Melanocyte of skin (primary cell): ENCODE measurements around the gene SLC38A10. TPM values are rescaled to one million over a fixed set of nuclear protein-coding genes. Genes with fewer than 3 reads are reported as not detected.

Source experiments
- total RNA-seq, 2 donors: library from RNA; depleted of rRNA; stranded (reverse); fragments of >200 nt; gene quantifications; 2 replicates each; pipeline ENCODE4 v1.2.3, GENCODE V29; 2012

Gene SLC38A10
- 10 to 100 TPM; 59.9 to 78.8 TPM for total RNA-seq

DNA sequence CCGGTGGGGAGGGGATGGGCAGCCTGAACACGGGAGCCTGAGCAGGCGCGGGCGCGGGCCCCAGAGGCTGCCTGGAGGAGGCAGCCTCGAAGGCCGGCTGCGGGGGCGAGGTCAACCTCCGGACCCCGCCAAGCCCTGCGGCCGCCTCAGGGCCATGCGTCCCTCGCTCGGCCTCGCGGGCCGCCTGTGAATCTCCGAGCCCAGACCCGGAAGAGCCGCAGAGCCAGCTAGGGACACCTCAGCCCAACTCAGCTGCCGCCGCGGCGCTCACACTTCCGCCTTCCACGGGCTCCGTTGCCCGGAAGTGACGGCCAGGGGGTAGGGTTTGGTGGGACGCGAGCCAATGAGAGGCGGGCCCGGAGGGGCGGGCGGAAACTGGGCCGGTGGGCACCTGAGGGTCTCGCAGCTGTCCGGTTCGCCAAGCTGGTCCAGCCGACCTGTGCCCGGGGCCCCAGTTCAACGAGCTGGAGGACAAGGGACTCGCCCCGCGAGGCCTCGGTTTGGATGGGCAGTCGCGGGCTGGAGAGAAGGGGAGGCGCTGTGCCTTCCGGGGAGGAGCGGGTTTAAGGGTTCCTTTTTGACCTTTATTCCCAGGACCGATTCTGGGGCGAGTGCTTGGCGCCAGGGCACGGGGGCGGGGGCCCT lies at the start of gene SLC38A10:
SLC38A10 (minus strand) TSS at position 277 of the 645 bp plus-strand sequence. CDS start 386 bp downstream, outside the sequence.

DNA sequence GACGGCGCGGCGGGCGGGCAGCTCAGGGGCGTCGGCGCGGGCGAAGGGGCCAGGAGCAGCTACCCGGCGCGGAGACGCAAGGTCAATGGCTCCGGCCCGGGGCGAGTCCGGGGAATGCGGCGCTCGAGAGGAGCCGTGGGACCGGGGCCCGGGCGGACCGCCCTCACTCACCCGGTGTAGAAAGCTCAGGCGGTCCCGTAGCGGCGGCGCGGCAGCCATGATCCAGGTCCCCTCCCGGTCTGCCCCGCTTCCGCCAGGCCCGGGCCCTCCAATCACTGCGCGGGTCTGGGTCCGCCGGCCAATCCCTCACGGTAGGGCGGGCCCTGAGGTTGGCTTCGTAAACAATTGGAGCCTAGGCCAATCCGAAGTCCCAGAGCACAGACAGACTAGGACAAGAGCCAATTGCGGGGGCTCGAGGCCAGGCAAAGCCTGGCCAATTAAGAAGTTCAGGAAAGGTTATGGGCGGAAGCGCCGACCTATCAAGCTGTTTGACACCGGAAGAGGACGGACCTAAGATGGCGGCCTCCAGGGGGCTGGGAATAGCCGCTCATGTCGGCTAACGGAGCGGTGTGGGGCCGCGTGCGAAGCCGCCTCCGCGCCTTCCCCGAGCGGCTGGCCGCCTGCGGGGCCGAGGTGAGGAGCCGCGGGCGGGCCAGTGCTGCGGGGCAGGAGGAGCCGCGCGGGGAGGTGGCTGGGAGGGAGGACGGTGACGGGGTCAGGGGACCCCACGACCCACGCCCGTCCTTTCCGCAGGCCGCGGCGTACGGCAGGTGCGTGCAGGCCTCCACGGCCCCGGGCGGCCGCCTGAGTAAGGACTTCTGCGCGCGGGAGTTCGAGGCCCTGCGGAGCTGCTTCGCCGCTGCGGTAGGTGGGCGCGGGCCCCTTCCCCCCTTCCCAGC lies 56.0 kb downstream of the SLC38A10 start, which contains the start of the genes NDUFAF8 and TEPSIN:
NDUFAF8 (plus strand) TSS at position 504 of the 899 bp plus-strand sequence; CDS start at position 550, 46 bp downstream.
TEPSIN (minus strand) TSS at position 241 of the 899 bp plus-strand sequence; CDS start at position 219, 22 bp downstream.

GRCh38 chr17:81222906-81223761 lies 72.0 kb downstream of the SLC38A10 start, which contains the start of gene CEP131:
CEP131 (minus strand) TSS chr17:81222965; CDS start chr17:81220056, 2,909 bp downstream.

Other genes starting within 250 kb of the SLC38A10 start
- under 1 TPM in 1 of 2 donors, not detected in 1; under 0.01 TPM for gene PVALEF, start 129.8 kb downstream of the SLC38A10 start, total RNA-seq
- gene AATK, start 129.1 kb downstream of the SLC38A10 start, total RNA-seq, result 10 to 100 TPM; 16.0 to 50.6 TPM
- 10 to 100 TPM in 1 of 2 donors, 1 to 10 TPM in 1; 6.5 to 17.6 TPM for gene CEP131, start 72.3 kb downstream of the SLC38A10 start, total RNA-seq
- gene TEPSIN, start 56.3 kb downstream of the SLC38A10 start, total RNA-seq, result 10 to 100 TPM; 15.0 to 32.3 TPM
- 10 to 100 TPM; 10.7 to 34.0 TPM for gene NDUFAF8, start 56.0 kb downstream of the SLC38A10 start, total RNA-seq
- 10 to 100 TPM; 19.3 to 21.3 TPM for gene BAHCC1, start 100.2 kb upstream of the SLC38A10 start, total RNA-seq
- gene ACTG1, start 217.5 kb upstream of the SLC38A10 start, total RNA-seq, result 1,000 to 10,000 TPM; 6,005 to 7,523 TPM
- under 1 TPM; 0.34 to 0.67 TPM for gene FSCN2, start 233.1 kb upstream of the SLC38A10 start, total RNA-seq